Parathyroid adenoma (tissue), 2 donors: ENCODE results near the gene STK31.
"Not testable (repeated sequence)": the region's sequence is repeated elsewhere in the genome, so short reads cannot be mapped to it uniquely, and the experiment has no call there.

ENCODE experiments used
- H2AFZ ChIP-seq: fragments of 300-600 bp; sonication (generic); one replicate; pipeline ENCODE4 v1.7.0; 2017; ENCODE audit warnings: antibody characterized with exemption, mild to moderate bottlenecking
- H3K27ac ChIP-seq: fragments of 300-600 bp; sonication (generic); one replicate; pipeline ENCODE4 v1.7.0; 2017
- H3K27me3 ChIP-seq: fragments of 300-600 bp; sonication (generic); one replicate; pipeline ENCODE4 v1.7.0; 2017; ENCODE audit warnings: low read length; ENCODE audit not compliant: control insufficient read depth, insufficient read depth
- H3K36me3 ChIP-seq: fragments of 300-600 bp; sonication (generic); one replicate; pipeline ENCODE4 v1.7.0; 2017; ENCODE audit warnings: low read length; ENCODE audit not compliant: control insufficient read depth, insufficient read depth
- H3K4me1 ChIP-seq: fragments of 300-600 bp; sonication (generic); one replicate; pipeline ENCODE4 v1.7.0; 2017; ENCODE audit warnings: control low read depth
- H3K4me2 ChIP-seq: fragments of 300-600 bp; sonication (generic); one replicate; pipeline ENCODE4 v1.7.0; 2017; ENCODE audit warnings: low read length
- H3K4me3 ChIP-seq: fragments of 300-600 bp; sonication (generic); one replicate; pipeline ENCODE4 v1.7.0; 2017; ENCODE audit warnings: low read depth, low read length
- H3K79me2 ChIP-seq: fragments of 300-600 bp; sonication (generic); one replicate; pipeline ENCODE4 v1.7.0; 2017; ENCODE audit warnings: control low read depth
- H3K9ac ChIP-seq: fragments of 300-600 bp; sonication (generic); one replicate; pipeline ENCODE4 v1.7.0; 2017; ENCODE audit warnings: mild to moderate bottlenecking
- H3K9me3 ChIP-seq: fragments of 300-600 bp; sonication (generic); one replicate; pipeline ENCODE4 v1.7.0; 2017; ENCODE audit warnings: low read length; ENCODE audit not compliant: control insufficient read depth
- CTCF ChIP-seq: fragments of 300-600 bp; sonication (generic); IDR thresholded peaks from one replicate; pipeline ENCODE4 v1.7.0; 2017; ENCODE audit warnings: antibody characterized with exemption, mild to moderate bottlenecking
- donor health status: primary hyperparathyroidism.

Gene STK31

DNA sequence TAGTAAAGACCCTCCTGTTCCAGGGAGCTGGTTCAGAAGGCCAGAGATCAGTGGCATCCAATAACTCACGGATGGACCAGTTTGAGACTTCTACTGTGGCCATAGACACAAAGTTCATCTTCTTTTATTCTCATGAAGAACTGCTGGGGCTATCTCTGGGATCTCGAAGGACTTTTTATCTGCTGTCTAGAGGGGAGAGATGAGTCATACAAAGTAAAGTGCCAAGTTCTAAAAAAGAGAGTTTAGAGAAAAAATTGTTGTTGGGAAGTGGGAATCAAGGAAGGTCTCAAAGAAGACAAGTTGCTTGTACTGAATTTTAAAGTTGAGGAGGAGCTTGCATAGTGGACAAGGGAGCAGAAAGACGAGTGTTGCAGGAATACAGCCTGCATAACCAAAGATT lies 38.0 kb upstream of the STK31 start:
- H3K27me3 ChIP-seq, result no peaks in the 10 kb centered on the region

GRCh38 chr7:23679898-23680413 lies 30.1 kb upstream of the STK31 start, which contains the start of gene FAM221A:
TSS of gene FAM221A (plus strand) at chr7:23680199. CDS start at chr7:23680219, 20 bp downstream.
- Histone ChIP-seq H3K27me3 (no peaks in the 10 kb centered on the region), H3K9ac (peak within 1 kb of the TSS; percentile 73), H3K9me3 (no peaks in the 10 kb centered on the region), H3K79me2 (no peaks in the 10 kb centered on the region), H3K36me3 (no peaks in the 10 kb centered on the region), H3K4me2 (peak within 1 kb of the TSS; percentile 97), H3K4me1 (peaks cover 4% of the 10 kb centered on the region), H3K27ac (peak within 1 kb of the TSS; percentile 63), H2AFZ (peak within 1 kb of the TSS; percentile 98), H3K4me3 (peak within 1 kb of the TSS; percentile 87)
- TF ChIP-seq CTCF, result peak; percentile 86

More for the DNA sequence above, 38.0 kb upstream of the STK31 start:
- Histone ChIP-seq H3K36me3 (no peaks in the 10 kb centered on the region), H3K9me3 (no peaks in the 10 kb centered on the region), H3K79me2 (no peaks in the 10 kb centered on the region), H3K27ac (no peak overlapping the region), H3K4me1 (no peaks in the 10 kb centered on the region), H3K9ac (no peak overlapping the region), H3K4me2 (no peak overlapping the region), H2AFZ (no peak overlapping the region), H3K4me3 (no peak overlapping the region)
- TF ChIP-seq CTCF, result no peak

GRCh38 chr7:23680414-23681405 lies 29.3 kb upstream of the STK31 start:
- no peaks in the 10 kb centered on the region for H3K36me3 ChIP-seq

GRCh38 chr7:23684041-23684440 lies 26.0 kb upstream of the STK31 start:
- not testable (repeated sequence) for H3K9me3 ChIP-seq, H3K27ac ChIP-seq, H3K27me3 ChIP-seq, H3K4me2 ChIP-seq, H3K79me2 ChIP-seq, H3K9ac ChIP-seq, H3K4me1 ChIP-seq, H2AFZ ChIP-seq, H3K36me3 ChIP-seq, H3K4me3 ChIP-seq

More at GRCh38 chr7:23680414-23681405, 29.3 kb upstream of the STK31 start:
- H3K4me3 ChIP-seq, result peak overlapping the region; percentile 87
- H3K27ac ChIP-seq, result peak overlapping the region; percentile 63
- peak overlapping the region; percentile 97 for H3K4me2 ChIP-seq
- H3K9me3 ChIP-seq, result no peaks in the 10 kb centered on the region
- peaks cover 4% of the 10 kb centered on the region for H3K4me1 ChIP-seq
- peak overlapping the region; percentile 98 for H2AFZ ChIP-seq
- TF ChIP-seq CTCF, result no peak
- no peaks in the 10 kb centered on the region for H3K79me2 ChIP-seq
- peak overlapping the region; percentile 73 for H3K9ac ChIP-seq
- H3K27me3 ChIP-seq, result no peaks in the 10 kb centered on the region

DNA sequence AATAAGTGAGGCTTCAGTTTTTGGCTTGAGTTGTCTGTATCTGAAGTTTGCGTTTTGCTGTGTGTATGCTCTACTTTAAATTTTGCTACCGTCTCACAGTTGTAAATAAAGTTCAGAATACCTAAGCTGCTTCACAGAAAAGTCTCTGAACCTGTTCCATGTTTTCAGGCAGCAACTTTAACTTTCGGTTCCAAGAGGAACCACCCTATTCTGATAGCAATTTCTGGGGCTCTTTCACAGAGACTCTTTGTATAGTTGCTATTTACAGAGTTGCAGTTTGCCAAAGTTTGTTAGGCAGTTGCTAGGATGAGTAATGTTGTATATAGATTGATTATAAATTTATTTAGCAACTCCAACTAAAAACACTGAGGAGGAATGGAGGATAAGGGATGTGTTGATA lies 24.3 kb upstream of the STK31 start:
- Histone ChIP-seq H3K27ac (no peak overlapping the region), H3K9ac (no peak overlapping the region)

More for the DNA sequence above, 24.3 kb upstream of the STK31 start:
- H3K36me3 ChIP-seq, result no peaks in the 10 kb centered on the region
- no peak for TF ChIP-seq CTCF
- H2AFZ ChIP-seq, result no peak overlapping the region
- H3K4me3 ChIP-seq, result no peak overlapping the region
- H3K4me2 ChIP-seq, result no peak overlapping the region
- no peaks in the 10 kb centered on the region for H3K79me2 ChIP-seq
- H3K4me1 ChIP-seq, result no peaks in the 10 kb centered on the region
- H3K27me3 ChIP-seq, result no peaks in the 10 kb centered on the region
- H3K9me3 ChIP-seq, result no peaks in the 10 kb centered on the region
